Choroid plexus epithelial cell (primary cell): ENCODE results near the gene MAP2K5.
A peak's percentile ranks its signal among the peaks of the same experiment; 100 is the strongest.

Experiments
- DNase-seq: peaks from one replicate; pipeline ENCODE4 v3.0.0-alpha.2; 2010; ENCODE audit warnings: low read depth
- H3K4me3 ChIP-seq: 2 replicates; pipeline ENCODE4 v1.5.1; 2011; ENCODE audit warnings: low read depth, mild to moderate bottlenecking, control low read depth, low read length, moderate library complexity
- TF ChIP-seq, protein P1 (sequence below): conservative IDR thresholded peaks from 2 replicates; pipeline ENCODE4 v1.5.1; 2011; ENCODE audit warnings: low read depth, mild to moderate bottlenecking, control low read depth, inconsistent platforms, low read length, moderate library complexity

MAP2K5 gene

DNA sequence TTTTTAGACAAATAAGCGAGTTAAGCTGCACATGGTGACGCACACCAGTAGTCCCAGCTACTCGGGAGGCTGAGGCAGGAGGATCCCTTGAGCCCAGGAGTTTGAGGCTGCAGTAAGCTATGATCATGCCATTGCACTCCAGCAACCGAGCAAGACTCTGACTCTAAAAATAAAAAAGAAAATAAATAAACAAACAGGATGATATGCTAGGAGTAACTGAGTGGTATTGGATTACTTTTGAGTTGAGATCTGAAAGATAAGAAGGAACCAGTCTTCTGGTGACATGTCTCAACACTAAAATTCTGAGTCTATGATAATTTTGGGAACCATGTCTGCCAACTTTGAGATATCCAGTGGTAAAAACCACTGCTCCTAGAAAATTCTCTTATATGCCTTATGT lies 173.7 kb downstream of the MAP2K5 start:
- TF ChIP-seq, protein P1, sequence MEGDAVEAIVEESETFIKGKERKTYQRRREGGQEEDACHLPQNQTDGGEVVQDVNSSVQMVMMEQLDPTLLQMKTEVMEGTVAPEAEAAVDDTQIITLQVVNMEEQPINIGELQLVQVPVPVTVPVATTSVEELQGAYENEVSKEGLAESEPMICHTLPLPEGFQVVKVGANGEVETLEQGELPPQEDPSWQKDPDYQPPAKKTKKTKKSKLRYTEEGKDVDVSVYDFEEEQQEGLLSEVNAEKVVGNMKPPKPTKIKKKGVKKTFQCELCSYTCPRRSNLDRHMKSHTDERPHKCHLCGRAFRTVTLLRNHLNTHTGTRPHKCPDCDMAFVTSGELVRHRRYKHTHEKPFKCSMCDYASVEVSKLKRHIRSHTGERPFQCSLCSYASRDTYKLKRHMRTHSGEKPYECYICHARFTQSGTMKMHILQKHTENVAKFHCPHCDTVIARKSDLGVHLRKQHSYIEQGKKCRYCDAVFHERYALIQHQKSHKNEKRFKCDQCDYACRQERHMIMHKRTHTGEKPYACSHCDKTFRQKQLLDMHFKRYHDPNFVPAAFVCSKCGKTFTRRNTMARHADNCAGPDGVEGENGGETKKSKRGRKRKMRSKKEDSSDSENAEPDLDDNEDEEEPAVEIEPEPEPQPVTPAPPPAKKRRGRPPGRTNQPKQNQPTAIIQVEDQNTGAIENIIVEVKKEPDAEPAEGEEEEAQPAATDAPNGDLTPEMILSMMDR, result no peak
- no peak overlapping the region for H3K4me3 ChIP-seq
- no peak for DNase-seq

DNA sequence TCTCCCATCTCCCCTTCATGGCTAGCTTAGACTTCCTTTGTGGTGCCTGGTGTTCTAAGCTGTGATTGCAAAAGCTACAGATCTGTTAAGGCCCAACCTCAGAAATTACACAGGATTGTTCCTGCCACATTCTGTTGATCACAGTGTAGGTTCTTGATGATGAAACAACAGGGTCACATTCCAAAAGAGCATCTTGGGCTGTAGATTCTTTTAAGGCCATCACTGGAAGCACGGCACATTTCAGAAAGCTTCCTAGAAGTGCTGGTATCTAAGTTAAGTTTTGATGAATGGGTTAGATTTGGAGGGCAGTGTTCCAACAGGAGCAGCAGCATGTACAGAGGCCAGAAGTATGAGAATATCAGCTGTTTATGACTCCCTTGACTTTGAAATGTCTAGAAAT lies 175.3 kb downstream of the MAP2K5 start:
- TF ChIP-seq, protein P1, result no peak
- peak; percentile 26 for DNase-seq
- H3K4me3 ChIP-seq, result no peak overlapping the region

DNA sequence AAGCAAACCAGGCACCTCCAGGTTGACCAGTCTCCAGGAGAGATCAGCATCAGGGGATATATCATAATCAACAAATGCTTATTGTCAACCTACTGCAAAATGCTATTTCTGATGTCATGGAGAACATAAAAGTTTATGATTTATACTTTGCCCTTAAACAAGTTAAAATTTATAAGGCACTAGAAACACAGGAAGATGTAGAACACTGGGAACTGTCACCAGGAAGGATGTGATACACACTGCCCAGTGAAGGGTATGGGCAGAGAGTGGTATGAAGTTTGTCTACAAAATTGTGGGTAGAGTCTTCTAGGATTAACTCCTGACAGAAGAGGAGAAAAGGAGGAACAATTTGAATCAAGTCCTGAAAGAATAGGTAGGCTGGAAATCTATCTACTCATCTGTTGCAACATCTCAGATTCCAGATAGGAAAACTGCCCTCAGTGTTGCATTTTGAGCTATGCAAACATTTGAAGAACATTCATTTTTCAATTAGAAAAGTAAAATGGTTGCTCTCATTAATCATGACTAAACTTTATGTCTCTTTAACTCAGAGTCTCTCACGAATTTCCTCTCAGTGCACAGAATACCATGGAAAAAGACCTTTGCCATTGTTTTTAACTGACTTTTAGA lies 176.9 kb downstream of the MAP2K5 start:
- no peak overlapping the region for H3K4me3 ChIP-seq
- TF ChIP-seq, protein P1, result no peak
- no peak for DNase-seq

DNA sequence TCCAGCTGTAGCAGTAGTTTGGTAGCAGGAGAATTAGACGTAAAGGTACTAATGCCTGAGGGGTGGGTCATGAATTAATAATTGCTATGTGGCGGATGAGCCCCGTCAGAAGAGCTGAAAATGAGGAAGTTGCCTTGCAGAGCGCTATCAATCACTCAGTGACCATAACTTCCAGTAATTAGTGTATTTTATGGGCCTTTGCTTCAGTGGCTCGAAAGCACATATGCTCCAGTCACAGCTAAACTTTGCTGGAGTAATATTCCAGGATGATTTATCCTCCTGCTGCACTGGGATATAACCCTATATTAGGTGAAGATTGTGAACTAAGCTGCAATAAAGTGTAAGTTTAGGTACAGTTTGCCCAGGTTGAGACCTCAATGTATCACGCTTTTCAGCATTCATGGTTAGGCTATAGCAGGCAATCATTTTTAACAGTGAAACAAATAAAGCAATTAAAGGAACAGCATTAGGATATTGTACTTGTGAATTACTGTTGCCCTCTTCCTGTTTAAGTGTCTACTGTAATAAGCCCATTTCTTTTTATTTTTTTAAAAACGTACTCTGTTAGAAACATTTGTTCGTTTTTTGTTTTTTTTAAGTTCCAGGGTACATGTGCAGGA lies 178.2 kb downstream of the MAP2K5 start:
- no peak overlapping the region for H3K4me3 ChIP-seq
- no peak for DNase-seq
- TF ChIP-seq, protein P1, result no peak

DNA sequence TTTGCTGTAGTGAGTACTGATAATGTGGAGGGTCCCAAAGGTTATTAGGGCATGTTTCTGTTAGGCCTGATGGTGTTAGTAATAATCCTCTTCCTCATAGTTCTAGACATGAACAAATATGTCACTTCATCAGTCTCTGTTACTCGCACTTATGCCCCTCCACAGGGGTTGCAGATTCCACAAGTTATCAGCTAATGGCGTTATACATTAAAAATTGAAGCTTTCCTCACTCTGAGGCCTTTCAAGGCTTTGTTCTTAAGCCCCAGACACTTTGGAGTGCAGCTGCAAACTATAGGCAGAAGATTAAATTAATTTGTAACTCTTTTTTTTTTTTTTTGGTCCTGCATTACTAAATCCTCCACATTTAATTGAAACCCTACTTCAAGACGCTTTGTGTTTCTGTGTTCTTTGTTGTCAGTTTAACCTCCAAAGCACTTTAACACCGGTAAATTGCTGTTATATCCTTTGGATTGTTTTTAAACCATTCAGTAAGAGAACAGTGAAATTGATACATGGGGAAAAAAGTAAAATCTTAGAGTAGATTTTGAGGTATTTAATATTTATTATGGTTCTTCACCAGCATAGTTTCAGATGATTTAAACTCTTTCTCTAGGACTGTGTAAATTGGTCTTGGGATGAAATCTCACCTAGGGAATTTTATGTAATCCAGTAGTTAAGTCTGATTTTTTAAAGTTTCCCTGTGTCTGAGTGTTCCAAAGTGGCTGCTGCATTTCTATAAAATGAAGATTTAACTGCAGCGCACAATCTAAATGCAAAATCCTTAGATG lies 179.7 kb downstream of the MAP2K5 start:
- H3K4me3 ChIP-seq, result no peak overlapping the region
- TF ChIP-seq, protein P1, result no peak
- DNase-seq, result no peak

DNA sequence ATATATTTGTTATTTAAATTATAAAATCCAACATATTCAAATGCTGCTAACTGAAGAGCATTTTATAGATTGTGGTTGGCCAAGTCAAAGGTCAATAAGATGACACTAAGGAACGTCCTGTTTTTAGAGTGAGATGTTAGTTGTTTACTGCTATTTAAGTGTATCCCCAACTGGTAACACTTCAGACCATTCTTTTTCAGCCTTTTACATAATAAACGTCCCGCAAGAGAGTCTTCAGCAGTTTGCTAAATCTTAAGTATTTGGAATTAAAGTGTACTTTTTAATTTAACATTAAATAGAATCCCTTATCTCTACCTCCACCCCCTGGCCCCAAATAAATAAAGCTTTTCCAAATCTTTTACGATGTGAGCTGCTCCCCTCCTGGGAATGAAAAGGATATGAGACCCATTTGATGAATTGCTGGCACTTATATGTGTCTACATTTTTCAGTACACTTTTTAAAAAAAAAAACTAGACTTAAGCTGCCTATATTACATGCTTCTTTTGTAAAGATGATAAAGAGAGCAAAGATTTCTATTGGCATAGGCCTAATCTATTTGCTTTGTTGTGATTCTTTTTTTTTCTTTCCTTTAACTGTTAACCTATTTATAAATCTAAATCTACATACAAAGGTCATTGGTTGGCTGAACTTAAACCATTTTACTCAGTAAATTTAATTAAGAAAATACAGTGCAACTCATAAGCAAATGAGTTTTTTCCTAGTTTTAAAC lies 181.0 kb downstream of the MAP2K5 start:
- H3K4me3 ChIP-seq, result no peak overlapping the region
- DNase-seq, result no peak
- TF ChIP-seq, protein P1, result no peak
